Brain pericyte (primary cell): ENCODE data around the gene SUSD3.
A peak's percentile ranks its signal among the peaks of the same experiment; 100 is the strongest.
"Not testable (repeated sequence)": the region's sequence is repeated elsewhere in the genome, so short reads cannot be mapped to it uniquely, and the experiment has no call there.

Experiments
- DNase-seq: peaks from one replicate; pipeline ENCODE4 v3.0.0-alpha.2; 2012; ENCODE audit warnings: low read depth, low spot score

The SUSD3 gene

GRCh38 chr9:93110311-93110855 lies 51.9 kb downstream of the SUSD3 start:
- no peak for DNase-seq

- no peak for DNase-seq
Measured at GRCh38 chr9:93111001-93111370, 52.5 kb downstream of the SUSD3 start.

GRCh38 chr9:93111371-93112115 lies 53.0 kb downstream of the SUSD3 start:
- DNase-seq: no peak

GRCh38 chr9:93112116-93112863 lies 53.8 kb downstream of the SUSD3 start:
- DNase-seq: no peak

GRCh38 chr9:93112864-93113389 lies 54.4 kb downstream of the SUSD3 start:
- no peak for DNase-seq

GRCh38 chr9:93114169-93114983 lies 55.9 kb downstream of the SUSD3 start:
- no peak for DNase-seq

- no peak for DNase-seq
Measured at GRCh38 chr9:93114984-93115335, 56.5 kb downstream of the SUSD3 start.

GRCh38 chr9:93115486-93116071 lies 57.1 kb downstream of the SUSD3 start:
- no peak for DNase-seq

GRCh38 chr9:93116072-93116961 lies 57.8 kb downstream of the SUSD3 start:
- DNase-seq: no peak

- DNase-seq: not testable (repeated sequence)
Measured at GRCh38 chr9:93117521-93117920, 59.0 kb downstream of the SUSD3 start.

- no peak for DNase-seq
Measured at GRCh38 chr9:93117924-93118862, 59.7 kb downstream of the SUSD3 start.

- no peak for DNase-seq
Measured at GRCh38 chr9:93118863-93119702, 60.6 kb downstream of the SUSD3 start.

- no peak for DNase-seq
Measured at GRCh38 chr9:93119703-93119952, 61.1 kb downstream of the SUSD3 start.

GRCh38 chr9:93119953-93120845 lies 61.7 kb downstream of the SUSD3 start:
- peak; percentile 70 for DNase-seq

GRCh38 chr9:93120846-93121315 lies 62.4 kb downstream of the SUSD3 start:
- no peak for DNase-seq

GRCh38 chr9:93121316-93122241 lies 63.1 kb downstream of the SUSD3 start:
- no peak for DNase-seq
